NCI-H460 (cell line): ENCODE data around the gene KSR2. TPM values are rescaled to one million over a fixed set of nuclear protein-coding genes. Genes with fewer than 3 reads are reported as not detected.
"Not testable (repeated sequence)": the region's sequence is repeated elsewhere in the genome, so short reads cannot be mapped to it uniquely, and the experiment has no call there.

ENCODE experiments used
- DNase-seq: peaks from one replicate; pipeline ENCODE4 v3.0.0-alpha.2; 2016; ENCODE audit warnings: low read depth; ENCODE audit errors: extremely low read depth
- total RNA-seq: library from RNA; depleted of rRNA; stranded (reverse); fragments of >200 nt; shearing (Covaris generic); gene quantifications from 2 replicates; pipeline ENCODE4 v1.2.3, GENCODE V29; 2014

Gene KSR2
- total RNA-seq, 1 experiment from 2014 or later = not detected

DNA sequence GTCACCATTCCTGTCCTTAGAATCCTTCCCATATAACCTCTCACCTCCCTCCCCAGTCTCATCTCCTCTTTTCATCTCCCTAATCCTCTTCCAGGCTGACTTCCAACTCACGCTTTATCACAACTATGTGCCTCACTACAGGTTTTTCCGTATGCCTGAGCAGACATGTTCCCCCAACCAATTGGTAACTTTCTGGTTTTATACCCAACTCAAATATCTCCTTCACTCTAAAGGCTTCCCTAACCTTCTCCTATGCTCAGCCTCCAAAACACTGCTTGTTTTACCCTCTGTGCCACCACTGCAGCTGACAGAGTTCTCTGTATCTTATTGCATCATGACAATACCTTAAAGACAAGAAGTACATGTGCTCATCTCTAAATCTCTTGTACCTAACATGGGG is 139.7 kb downstream of the KSR2 start:
- no peak for DNase-seq

DNA sequence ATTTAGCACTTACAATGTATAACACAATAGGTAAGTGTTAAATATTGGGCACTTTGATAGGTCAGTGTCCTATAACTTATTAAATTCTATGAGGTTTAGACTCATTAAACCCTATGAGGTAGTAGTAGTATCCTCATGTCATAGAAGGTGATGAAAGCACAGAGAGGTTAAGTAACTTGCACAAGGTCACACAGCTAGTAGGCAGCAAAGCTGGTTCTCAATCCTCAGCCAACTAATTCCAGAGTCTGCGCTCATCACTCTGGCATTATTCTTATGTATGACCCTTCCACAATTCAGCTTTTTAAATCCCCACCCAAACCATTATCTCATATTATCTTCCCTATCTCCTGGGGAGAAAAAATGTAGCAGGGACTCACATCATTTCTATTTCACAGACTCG is 141.1 kb downstream of the KSR2 start:
- DNase-seq = no peak

DNA sequence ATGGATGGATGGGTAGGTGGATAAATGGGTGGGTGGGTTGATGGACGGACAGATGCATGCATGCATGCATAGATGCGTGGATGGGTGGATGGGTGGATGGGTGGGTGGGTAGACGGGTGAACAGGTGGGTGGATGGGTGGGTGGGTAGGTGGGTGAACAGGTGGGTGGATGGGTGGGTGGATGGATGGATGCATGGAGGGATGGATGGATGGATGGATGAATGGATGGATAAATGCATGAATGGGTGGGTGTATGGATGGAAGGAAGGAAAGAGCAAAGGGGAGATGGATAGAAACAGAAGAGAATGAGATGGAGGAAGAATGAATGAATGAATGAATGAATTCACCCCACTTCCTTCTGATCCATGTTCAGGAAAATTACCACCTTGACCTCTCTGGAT is 143.0 kb downstream of the KSR2 start:
- no peak for DNase-seq

DNA sequence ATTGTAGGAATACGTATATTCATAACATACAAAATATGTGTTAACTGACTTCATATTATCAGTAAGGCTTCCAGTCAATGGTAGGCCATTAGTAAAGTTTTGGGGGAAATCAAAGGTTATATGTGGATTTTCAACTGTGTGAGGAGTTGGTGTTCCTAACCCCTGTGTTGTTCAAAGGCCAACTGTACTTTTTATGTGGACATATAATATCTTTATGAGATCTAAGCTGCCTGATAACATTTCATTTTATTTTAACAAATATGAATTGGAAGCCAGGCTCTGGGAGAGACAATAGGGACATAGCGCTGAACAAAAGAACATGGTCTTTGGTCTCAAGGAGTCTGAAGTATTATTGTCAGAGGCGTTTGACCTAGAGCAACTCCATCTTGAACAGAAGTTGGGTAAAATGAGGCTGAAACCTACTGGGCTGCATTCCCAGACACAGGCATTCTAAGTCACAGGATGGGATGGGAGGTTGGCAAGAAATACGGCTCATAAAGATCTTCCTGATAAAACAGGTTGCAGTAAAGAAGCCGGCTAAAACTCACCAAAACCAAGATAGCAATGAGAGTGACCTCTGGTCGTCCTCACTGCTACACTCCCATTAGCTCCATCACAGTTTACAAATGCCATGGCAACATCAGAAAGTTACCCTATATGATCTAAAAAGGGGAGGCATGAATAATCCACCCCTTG is 147.2 kb downstream of the KSR2 start:
- no peak for DNase-seq

DNA sequence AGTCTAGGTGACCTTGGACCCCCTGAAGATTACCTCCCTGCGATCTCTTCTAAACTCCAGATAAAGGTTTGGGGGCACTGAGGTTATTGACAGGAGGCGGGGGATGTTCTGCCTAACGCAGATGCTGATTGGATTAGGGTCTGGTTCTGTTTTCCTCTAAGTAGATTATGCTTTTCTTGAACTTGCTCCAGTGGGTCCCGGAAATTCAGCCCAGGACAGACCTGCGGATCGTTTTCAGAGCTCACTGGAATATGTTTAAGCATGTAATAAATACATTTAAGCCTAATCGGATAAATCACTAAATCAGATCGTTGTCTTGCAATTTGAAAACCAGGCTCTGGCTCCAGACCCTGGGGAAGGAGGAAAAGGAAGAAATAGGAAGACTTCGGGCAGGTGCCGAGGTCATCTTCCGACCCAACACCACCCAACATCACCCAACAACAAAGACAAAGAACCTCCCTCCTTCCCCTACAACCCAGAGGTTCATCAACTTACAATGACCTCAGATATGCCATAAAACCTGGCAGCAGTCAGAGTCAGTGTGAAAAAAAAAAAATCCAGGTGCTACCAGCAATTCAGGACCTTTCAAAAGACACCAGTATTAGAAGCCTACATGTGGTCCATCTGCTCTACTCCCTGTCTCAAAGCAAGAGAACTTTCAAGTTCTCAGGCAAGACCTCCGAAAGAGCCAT is 148.4 kb downstream of the KSR2 start:
- DNase-seq = no peak

DNA sequence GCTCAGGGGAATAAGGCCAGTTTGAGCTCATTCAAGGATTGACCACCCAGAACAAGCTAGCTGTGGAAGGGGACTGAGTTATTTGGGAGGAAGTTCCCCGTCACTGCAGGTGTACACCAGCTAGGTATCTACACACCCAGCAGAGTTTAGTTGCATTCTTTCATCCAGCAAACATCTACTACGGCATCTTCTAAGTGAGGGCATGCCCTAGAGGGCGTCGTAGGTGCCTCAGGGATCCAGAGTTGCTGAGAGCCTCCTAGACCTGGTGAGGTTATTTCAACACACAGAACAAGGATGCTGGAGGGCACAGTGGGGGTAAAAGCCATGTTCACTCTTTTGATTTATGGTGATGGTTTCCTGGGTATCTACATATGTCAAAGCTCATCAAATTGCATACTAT is 149.6 kb downstream of the KSR2 start:
- DNase-seq = no peak

DNA sequence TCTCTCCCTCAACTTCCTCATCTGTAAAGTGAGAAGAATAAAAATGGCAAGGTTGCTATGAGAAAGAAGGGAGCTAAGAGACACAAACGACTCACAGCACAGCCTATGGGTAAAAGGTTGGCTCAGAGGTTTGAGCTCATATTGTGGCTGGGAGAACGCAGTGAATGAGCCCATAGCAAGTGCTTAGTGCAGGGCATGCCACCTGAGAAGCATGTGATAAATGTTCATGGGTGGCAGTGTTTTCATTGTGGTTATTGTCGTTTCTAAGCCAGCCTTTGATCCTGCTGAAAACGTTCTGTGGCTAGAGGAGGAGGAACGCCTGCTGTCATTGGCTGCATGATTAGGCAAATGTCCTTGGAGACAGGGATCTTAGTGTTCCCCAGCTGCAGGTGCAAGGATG is 150.4 kb downstream of the KSR2 start:
- DNase-seq = no peak

DNA sequence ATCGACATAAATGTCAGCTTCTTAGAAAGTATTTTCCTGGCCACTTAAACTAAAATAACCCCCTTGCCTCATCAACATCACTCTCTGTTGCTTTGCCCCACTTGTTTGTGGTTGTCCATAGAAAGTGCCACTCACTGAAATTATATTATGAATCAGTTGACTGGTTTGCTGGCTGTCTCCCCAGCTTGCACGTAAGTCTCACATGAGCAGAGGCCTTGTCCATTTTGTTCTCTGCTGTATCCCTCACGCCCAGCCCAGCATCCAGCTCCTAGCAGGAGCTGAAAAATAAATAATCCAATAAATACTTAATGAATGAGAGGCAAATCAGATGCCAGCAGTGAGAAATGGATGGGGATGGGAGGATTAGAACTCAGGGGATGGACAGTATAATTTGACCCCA is 159.3 kb downstream of the KSR2 start:
- DNase-seq = no peak

DNA sequence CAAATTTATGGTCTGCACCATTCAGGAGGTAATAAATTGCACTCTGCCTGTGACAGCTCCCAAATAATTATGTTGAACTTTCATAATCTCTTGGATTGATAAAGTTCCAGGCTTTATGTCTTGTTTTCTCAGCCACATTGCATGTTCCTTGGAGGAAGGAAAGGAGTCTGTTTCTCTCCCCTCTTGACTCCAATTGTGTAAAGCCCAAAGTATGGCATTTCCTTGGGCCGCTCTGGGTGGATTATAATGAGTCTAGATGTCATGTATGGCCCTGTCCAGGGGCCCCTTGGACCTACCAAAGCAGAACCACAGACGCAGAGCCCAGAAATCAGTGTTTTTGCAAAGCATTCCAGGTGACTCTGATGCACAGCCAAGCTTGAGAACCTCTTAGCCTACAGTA is 160.8 kb downstream of the KSR2 start:
- DNase-seq = no peak

DNA sequence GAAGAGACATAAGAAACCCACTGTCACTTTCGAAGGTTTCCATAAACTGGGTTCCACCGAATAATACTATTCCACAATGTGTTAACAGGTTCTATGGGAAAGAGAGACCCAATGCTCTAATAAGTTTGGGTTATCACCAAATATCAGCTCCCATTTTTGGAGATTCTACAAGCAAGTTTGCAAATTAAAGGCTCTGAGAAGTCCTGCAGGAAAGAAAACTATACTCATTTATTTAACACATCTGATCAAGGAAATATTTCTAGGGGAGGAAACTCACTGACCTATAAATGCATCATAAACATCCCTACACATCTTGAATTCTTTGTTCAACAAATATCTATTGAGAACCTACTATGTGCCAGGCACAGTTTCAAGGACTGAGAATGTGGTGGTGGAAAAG is 161.4 kb downstream of the KSR2 start:
- no peak for DNase-seq

DNA sequence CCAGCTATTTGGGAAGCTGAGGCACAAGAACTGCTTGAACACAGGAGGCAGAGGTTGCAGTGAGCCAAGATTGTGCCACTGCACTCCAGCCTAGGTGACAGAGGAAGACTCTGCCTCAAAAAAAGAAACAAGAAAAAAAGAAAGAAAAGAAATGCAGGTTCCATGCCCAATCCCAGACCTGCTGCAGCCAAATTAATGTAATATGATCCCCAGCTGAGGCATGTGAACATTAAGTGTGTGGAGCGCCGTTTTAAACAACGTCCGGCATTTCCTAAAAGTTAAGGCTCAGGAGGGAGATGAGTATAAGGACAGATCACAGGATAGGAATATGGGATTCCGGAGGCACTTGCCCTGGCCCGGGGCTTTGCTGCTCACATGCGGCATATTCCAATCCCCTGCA is 162.9 kb downstream of the KSR2 start:
- no peak for DNase-seq

DNA sequence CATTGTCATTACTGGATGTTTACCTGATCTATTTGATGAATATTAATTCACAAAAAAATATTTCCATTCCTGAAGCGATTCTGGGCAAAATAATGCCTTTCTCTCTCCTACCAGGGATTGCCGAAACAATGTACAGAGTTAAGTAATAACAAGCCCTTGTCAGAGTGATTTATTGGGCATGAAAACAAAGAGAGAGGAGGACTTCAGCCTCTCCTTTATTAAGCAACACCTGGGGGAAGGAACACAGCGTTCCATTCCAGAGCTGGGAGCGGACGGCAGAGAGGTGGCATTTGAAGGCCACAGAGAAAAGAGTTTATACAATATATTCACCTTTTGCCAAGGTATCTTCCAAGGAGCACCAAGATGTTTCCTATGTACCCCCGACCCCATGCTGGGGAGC is 165.8 kb downstream of the KSR2 start:
- no peak for DNase-seq

DNA sequence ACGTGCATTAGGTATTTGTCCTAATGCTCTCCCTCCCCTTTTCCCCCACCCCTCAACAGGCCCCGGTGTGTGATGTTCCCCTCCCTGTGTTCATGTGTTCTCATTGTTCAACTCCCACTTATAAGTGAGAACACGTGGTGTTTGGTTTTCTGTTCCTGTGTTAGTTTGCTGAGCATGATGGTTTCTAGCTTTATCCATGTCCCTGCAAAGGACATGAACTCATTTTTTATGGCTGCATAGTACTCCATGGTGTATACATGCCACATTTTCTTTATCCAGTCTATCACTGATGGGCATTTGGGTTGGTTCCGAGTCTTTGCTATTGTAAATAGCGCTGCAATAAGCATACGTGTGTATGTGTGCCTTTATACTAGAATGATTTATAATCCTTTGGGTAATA is 168.1 kb downstream of the KSR2 start:
- DNase-seq = not testable (repeated sequence)

DNA sequence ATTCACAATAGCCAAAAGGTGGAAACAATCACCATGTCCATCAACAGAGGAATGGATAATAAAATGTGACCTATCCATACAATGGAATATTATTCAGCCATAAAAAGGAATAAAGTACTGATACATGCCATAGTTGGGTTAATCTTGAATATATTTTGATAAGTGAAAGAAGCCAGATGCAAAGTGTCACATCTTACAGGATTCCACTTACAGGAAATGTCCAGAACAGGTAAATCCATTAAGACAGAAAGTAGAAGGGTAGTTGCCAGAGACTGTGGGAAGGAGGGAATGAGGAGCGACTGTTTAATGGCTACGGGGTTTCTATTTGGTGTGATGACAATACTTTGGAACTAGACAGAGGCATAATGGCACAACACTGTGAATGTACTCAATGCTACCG is 171.6 kb downstream of the KSR2 start:
- DNase-seq = no peak

DNA sequence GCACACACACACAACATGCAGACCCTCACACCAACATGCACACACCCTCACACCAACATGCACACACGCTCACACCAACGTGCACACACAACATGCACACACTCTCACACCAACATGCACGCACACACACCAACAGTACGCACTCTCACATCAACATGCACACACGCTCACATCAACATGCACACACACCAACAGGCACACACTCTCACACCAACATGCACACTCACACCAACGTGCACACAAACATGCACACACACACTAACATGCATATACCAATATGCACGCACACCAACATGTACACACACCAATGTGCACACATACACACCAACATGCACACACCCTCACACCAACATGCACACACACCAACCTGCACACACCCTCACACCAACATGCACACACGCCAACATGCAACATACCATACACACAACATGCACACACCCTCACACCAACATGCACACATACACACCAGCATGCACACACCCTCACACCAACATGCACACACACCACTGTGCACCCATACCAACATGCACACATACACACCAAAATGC is 175.8 kb downstream of the KSR2 start:
- DNase-seq = no peak

DNA sequence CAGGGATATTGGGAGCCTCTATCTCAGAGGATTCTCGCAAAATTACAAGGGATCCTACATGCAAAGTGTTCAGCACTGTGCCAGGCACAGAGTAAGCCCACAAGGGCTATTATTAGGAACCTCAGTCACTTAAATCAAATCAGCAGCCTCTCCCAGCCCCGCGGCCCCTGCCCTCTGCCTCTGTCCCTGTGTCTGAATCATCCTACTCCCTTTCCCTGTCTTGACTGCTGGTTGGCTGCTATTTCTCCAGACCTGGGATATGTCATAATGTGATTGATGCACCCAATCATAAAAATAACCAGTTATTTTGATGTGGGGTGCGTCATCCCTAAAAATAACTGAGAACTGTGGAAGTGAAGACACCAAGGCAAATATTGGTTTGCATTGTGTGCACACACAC is 176.3 kb downstream of the KSR2 start:
- no peak for DNase-seq

DNA sequence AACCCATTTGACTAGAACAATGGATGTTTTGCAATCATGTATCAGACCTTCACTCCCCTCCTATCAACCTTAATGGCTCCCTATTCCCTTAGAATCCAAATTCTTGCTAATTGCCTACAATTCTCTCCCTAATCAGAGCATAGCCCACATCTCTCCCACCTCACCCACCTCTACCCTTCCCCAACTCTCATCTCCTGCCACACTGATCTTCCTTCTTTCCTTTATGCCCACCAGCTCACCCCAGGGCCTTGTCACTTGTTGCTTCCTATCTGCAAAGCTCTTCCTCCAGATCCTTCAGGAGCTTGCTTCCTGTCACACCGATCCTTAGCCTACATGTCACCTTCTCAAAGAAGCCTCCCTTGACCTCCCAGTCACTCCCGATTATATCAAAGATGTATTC is 177.8 kb downstream of the KSR2 start:
- DNase-seq = no peak

DNA sequence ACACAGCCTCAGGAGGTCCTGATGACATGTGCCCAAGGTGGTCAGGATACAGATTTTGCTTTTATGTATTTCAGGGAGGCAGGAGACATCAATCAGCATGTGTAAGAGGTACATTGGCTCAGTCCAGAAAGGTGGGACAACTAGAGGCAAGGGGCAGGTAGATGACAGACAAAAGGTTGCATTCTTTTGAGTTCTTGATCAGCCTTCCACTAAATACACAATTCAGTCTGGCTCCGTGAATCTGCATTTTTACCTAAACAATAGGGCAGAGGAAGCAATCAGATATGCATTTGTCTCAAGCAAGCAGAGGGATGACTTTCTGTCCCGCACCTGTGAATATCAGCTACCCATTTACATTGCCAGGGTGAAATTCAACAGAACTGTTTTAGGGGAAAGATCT is 178.6 kb downstream of the KSR2 start:
- no peak for DNase-seq

DNA sequence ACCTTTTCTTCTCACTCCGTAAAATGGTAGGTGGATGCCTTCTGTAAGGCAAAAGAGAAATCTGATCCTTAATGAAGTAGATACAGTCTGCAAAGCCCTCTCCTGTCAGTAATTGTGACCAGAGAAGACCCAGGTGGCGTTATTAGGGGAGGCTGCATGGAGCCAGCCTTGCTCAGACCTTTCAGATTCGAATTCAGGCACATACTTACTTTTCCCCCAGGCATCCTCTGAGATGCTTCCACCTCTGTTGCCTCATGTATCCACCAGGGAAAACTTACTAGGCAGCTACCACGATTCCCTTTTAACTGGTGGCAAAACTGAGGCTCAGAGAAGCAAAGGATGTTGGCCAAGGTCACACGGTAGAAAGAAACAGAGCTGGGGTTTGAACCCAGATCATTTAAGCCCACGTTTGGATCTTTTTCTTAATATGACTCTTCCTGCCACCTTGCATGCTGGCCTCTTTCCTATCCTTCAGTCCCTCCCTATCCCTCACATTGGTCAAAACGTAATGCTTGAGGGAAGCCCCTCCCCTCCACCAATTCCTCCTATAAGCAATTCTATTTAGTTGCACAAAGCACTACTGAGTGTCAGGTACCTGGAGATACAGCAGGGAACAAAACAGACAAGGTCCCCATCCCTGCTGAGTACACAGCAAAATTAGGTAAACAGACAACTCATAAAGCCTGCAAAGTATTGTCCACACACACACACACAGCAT is 179.4 kb downstream of the KSR2 start:
- DNase-seq = no peak

DNA sequence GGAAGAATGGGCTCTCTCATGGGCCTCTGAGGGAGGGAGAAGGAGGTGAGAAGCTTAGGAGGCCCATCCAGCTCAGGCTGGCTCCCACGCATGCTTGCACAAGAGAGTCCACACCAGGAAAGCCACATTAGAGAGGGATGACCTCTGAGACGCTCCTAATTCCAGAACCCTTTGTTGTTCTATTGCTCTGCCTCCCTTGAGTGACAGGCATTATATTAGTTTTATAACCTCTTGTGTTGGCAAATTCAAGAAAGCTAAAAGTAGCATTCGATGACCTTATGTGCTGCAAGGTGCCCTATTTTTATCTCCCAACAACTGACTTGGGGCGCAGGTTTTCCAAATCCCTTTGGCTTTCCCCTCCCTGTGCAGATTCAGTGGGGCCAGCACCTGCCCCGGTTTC is 190.1 kb downstream of the KSR2 start:
- DNase-seq = no peak

DNA sequence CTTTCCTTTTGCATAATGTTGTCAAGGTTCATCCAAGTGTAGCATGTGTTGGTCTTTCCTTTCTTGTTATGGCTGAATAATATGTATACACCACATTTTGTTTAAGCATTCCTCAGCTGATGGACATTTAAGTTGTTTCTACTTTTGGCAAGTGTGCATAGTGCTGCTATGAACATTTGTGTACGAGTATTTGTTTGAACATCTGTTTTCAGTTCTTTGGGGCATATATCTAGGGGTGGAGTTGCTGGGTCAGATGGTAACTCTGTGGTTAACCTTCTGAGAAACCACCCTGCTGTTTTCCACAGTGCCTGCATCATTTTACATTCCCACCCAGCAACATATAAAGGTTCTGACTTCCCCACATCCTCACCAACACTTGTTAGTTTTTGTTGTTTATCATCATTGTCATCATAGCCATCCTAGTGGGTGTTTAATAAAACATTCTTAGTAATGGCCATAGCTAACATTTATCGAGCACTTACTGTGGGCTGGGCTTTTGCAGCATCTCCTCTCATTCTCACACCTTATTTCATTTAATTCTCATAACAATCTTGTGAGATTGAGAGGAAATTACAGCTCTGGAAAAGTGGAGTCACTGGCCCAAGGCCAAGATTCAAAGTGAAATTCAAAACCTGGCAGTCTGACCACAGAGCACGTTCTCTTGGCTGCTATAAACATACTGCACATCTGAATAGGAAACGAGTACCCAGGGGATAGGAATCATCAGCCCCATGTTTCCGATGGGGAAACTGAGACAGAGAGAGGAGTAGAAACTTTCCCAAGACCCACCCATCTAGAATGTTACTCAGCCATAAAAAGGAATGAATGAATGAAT is 193.6 kb downstream of the KSR2 start:
- no peak for DNase-seq
